ENCODE results near the gene ERBIN.
"Not testable (repeated sequence)": the region's sequence is repeated elsewhere in the genome, so short reads cannot be mapped to it uniquely, and the experiment has no call there.

The ERBIN gene

GRCh38 chr5:66009277-66009676, 82.9 kb downstream of the ERBIN start:
- no peak for DNase-seq (ENCODE audit: low spot score)

- peak; percentile 7 for DNase-seq (ENCODE audit: low spot score)
Measured at GRCh38 chr5:66010476-66010875, 84.1 kb downstream of the ERBIN start.

- DNase-seq (ENCODE audit: low spot score) = no peak
Measured at GRCh38 chr5:66012271-66012670, 85.9 kb downstream of the ERBIN start.

GRCh38 chr5:66013397-66013796, 87.0 kb downstream of the ERBIN start:
- DNase-seq (ENCODE audit: low spot score) = no peak

GRCh38 chr5:66013906-66014305, 87.5 kb downstream of the ERBIN start:
- DNase-seq (ENCODE audit: low spot score) = no peak

GRCh38 chr5:66015196-66015960, 89.0 kb downstream of the ERBIN start:
- DNase-seq (ENCODE audit: low spot score) = no peak

GRCh38 chr5:66021585-66021984, 95.2 kb downstream of the ERBIN start:
- no peak for DNase-seq (ENCODE audit: low spot score)

- no peak for DNase-seq (ENCODE audit: low spot score)
Measured at GRCh38 chr5:66039296-66039695, 112.9 kb downstream of the ERBIN start.

- DNase-seq (ENCODE audit: low spot score) = no peak
Measured at GRCh38 chr5:66039701-66040100, 113.3 kb downstream of the ERBIN start.

- DNase-seq (ENCODE audit: low spot score) = no peak
Measured at GRCh38 chr5:66041627-66042026, 115.3 kb downstream of the ERBIN start.

- no peak for DNase-seq (ENCODE audit: low spot score)
Measured at GRCh38 chr5:66057239-66057638, 130.9 kb downstream of the ERBIN start.

- DNase-seq (ENCODE audit: low spot score) = not testable (repeated sequence)
Measured at GRCh38 chr5:66061320-66061719, 134.9 kb downstream of the ERBIN start.

- DNase-seq (ENCODE audit: low spot score) = not testable (repeated sequence)
Measured at GRCh38 chr5:66063061-66063460, 136.7 kb downstream of the ERBIN start.

- DNase-seq (ENCODE audit: low spot score) = no peak
Measured at GRCh38 chr5:66066826-66067225, 140.5 kb downstream of the ERBIN start.

GRCh38 chr5:66072031-66072430, 145.7 kb downstream of the ERBIN start:
- no peak for DNase-seq (ENCODE audit: low spot score)

GRCh38 chr5:66074901-66075300, 148.5 kb downstream of the ERBIN start:
- DNase-seq (ENCODE audit: low spot score) = no peak

- no peak for DNase-seq (ENCODE audit: low spot score)
Measured at GRCh38 chr5:66080664-66081063, 154.3 kb downstream of the ERBIN start.

GRCh38 chr5:66089384-66089783, 163.0 kb downstream of the ERBIN start:
- no peak for DNase-seq (ENCODE audit: low spot score)

- no peak for DNase-seq (ENCODE audit: low spot score)
Measured at GRCh38 chr5:66100851-66101250, 174.5 kb downstream of the ERBIN start.

- no peak for DNase-seq (ENCODE audit: low spot score)
Measured at GRCh38 chr5:66113160-66113559, 186.8 kb downstream of the ERBIN start.

- DNase-seq (ENCODE audit: low spot score) = no peak
Measured at GRCh38 chr5:66118304-66118703, 191.9 kb downstream of the ERBIN start.

GRCh38 chr5:66122379-66123034, 196.1 kb downstream of the ERBIN start:
- no peak for DNase-seq (ENCODE audit: low spot score)

- no peak for DNase-seq (ENCODE audit: low spot score)
Measured at GRCh38 chr5:66129144-66129543, 202.8 kb downstream of the ERBIN start.

- DNase-seq (ENCODE audit: low spot score) = no peak
Measured at GRCh38 chr5:66130493-66130892, 204.1 kb downstream of the ERBIN start.

Measured in CD4-positive, alpha-beta T cell treated with Interleukin-2 at 100 ng/mL for 4 hours (primary cell).